Endothelial cell of umbilical vein (primary cell): ENCODE data around the gene ICE1. TPM values are rescaled to one million over a fixed set of nuclear protein-coding genes. Genes with fewer than 3 reads are reported as not detected.

Experiments used
- BruUV-seq: library from RNA; stranded (reverse); fragments of 400-500 nt; replicated peaks from 2 replicates; lab custom pipeline; 2021; lab: Mats Ljungman, UMichigan
- CTCF ChIA-PET: fragments of 300-600, 350-600 bp; sonication (Branson Sonifier 250); formaldehyde crosslinking; loops from one replicate; lab custom pipeline; 2021; ENCODE audit warnings: antibody characterized with exemption, inconsistent platforms; lab: Charles Lee
- POLR2A ChIA-PET: fragments of 300-600, 350-600 bp; sonication (Branson Sonifier 250); formaldehyde crosslinking; loops from one replicate; lab custom pipeline; 2021; ENCODE audit warnings: antibody characterized with exemption, inconsistent platforms; lab: Charles Lee
- DNase-seq: peaks from one replicate; pipeline ENCODE4 v3.0.0-alpha.2; 2011; ENCODE audit warnings: low read depth, low spot score
- FAIRE-seq: peaks from 2 replicates; lab custom pipeline; 2011; peaks lifted over from hg19 to GRCh38; lab: Jason Lieb, UNC
- H2AFZ ChIP-seq: 2 replicates; pipeline ENCODE4 v1.6.0; 2012; ENCODE audit warnings: low read depth, low read length, control low read depth, inconsistent platforms
- H3K27ac ChIP-seq: 2 replicates; pipeline ENCODE4 v1.5.1; 2011; ENCODE audit warnings: low read depth, mild to moderate bottlenecking, control low read depth, low read length, moderate library complexity; ENCODE audit not compliant: insufficient read depth
- H3K27me3 ChIP-seq, 2 experiments: 2 replicates each; pipeline versions ENCODE4 v1.6.0 to v1.6.1; 2011; ENCODE audit warnings: low read length in 2 of 2, mixed read lengths in 1 of 2; ENCODE audit not compliant: control insufficient read depth in 2 of 2, insufficient read depth in 2 of 2
- H3K36me3 ChIP-seq, 2 experiments: 2 replicates in 1 of 2; 3 replicates in 1 of 2; pipeline ENCODE4 v1.5.1; 2011; ENCODE audit warnings: low read length in 2 of 2, mild to moderate bottlenecking in 1 of 2, moderate library complexity in 1 of 2; ENCODE audit not compliant: control insufficient read depth in 2 of 2, insufficient read depth in 2 of 2; ENCODE audit errors: extremely low read depth in 1 of 2
- H3K4me1 ChIP-seq: 3 replicates; pipeline ENCODE4 v1.5.1; 2011; ENCODE audit warnings: mild to moderate bottlenecking, low read length; ENCODE audit not compliant: control insufficient read depth, insufficient read depth; ENCODE audit errors: extremely low read depth
- H3K4me2 ChIP-seq: 2 replicates; pipeline ENCODE4 v1.6.1; 2011; ENCODE audit warnings: low read length, control low read depth, mixed read lengths; ENCODE audit not compliant: insufficient read depth
- H3K4me3 ChIP-seq, 3 experiments: fragments of 200-600 bp in 1 of 3; sonication (generic), shearing (Covaris generic) in 1 of 3; replicated peaks in 1 of 3; 2 replicates each; pipeline ENCODE4 v1.5.1; 2011 to 2016; ENCODE audit warnings: control low read depth in 3 of 3, low read length in 3 of 3, mild to moderate bottlenecking in 2 of 3, inconsistent platforms in 1 of 3, low read depth in 1 of 3, moderate library complexity in 1 of 3; ENCODE audit not compliant: insufficient read depth in 1 of 3
- H3K79me2 ChIP-seq: 2 replicates; pipeline ENCODE4 v1.6.0; 2012; ENCODE audit warnings: low read length, inconsistent platforms; ENCODE audit not compliant: control insufficient read depth, insufficient read depth
- H3K9ac ChIP-seq: replicated peaks from 2 replicates; pipeline ENCODE3; 2011; ENCODE audit warnings: low read length, control low read depth; ENCODE audit not compliant: insufficient read depth; ENCODE audit errors: extremely low read depth
- H3K9me1 ChIP-seq: replicated peaks from 3 replicates; pipeline ENCODE4 v1.6.0; 2011; ENCODE audit warnings: mild to moderate bottlenecking, low read length; ENCODE audit not compliant: control insufficient read depth, insufficient read depth; ENCODE audit errors: extremely low read depth
- H3K9me3 ChIP-seq: replicated peaks from 2 replicates; pipeline ENCODE4 v1.5.1; 2012; ENCODE audit warnings: low read length, inconsistent platforms; ENCODE audit not compliant: control insufficient read depth, insufficient read depth
- H4K20me1 ChIP-seq: replicated peaks from 2 replicates; pipeline ENCODE3; 2011; ENCODE audit warnings: mild to moderate bottlenecking, low read length; ENCODE audit not compliant: control insufficient read depth, insufficient read depth; ENCODE audit errors: extremely low read depth
- CTCF ChIP-seq, 2 donors: IDR thresholded peaks; 1 replicate in 1 of 2; 2 replicates in 1 of 2; pipeline ENCODE4 v1.5.1; 2011; ENCODE audit warnings: low read length in 2 of 2, mild to moderate bottlenecking in 2 of 2, moderate library complexity in 2 of 2, control low read depth in 1 of 2, inconsistent platforms in 1 of 2, low read depth in 1 of 2; ENCODE audit not compliant: insufficient read depth in 1 of 2; ENCODE audit errors: extremely low read depth in 1 of 2
- EZH2 ChIP-seq: IDR thresholded peaks from 2 replicates; pipeline ENCODE4 v1.6.1; 2012; ENCODE audit warnings: borderline replicate concordance, low read depth, mild to moderate bottlenecking, moderate library complexity, low read length, inconsistent platforms; ENCODE audit not compliant: severe bottlenecking
- FOS ChIP-seq: IDR thresholded peaks from 2 replicates; pipeline ENCODE4 v1.6.1; 2011; ENCODE audit warnings: mild to moderate bottlenecking, low read length, moderate library complexity, borderline replicate concordance; ENCODE audit not compliant: insufficient read depth
- GATA2 ChIP-seq: IDR thresholded peaks from 2 replicates; pipeline ENCODE4 v1.7.0; 2011; ENCODE audit warnings: low read depth, mild to moderate bottlenecking, moderate library complexity, mixed read lengths, low read length; ENCODE audit not compliant: insufficient read length, insufficient read depth
- JUN ChIP-seq: IDR thresholded peaks from 2 replicates; pipeline ENCODE4 v1.6.1; 2011; ENCODE audit warnings: borderline replicate concordance, low read depth; ENCODE audit not compliant: insufficient read length, insufficient read depth
- MAX ChIP-seq: IDR thresholded peaks from 2 replicates; pipeline ENCODE4 v1.6.1; 2011; ENCODE audit not compliant: insufficient read depth, insufficient read length
- MYC ChIP-seq: IDR thresholded peaks from one replicate; pipeline ENCODE4 v1.6.1; 2011; ENCODE audit warnings: mild to moderate bottlenecking, low read depth, low read length
- POLR2A ChIP-seq: IDR thresholded peaks from 2 replicates; pipeline ENCODE4 v1.6.1; 2012; ENCODE audit warnings: low read depth, mild to moderate bottlenecking, control low read depth, low read length
- POLR2AphosphoS5 ChIP-seq: IDR thresholded peaks from 2 replicates; pipeline ENCODE4 v1.6.1; 2012; ENCODE audit warnings: low read depth, mild to moderate bottlenecking, control low read depth, low read length, moderate library complexity; ENCODE audit not compliant: insufficient read depth
- dilution Hi-C: fragments of 300-500 bp; cut with MboI; formaldehyde crosslinking; loops from one replicate; pipeline ENCODE4 v1.15.0; 2019; ENCODE audit warnings: low sequenced_read_pairs; ENCODE audit not compliant: extremely low pct_ligation_motif_present
- intact Hi-C: fragments of 100-400 bp; cut with micrococcal nuclease; formaldehyde crosslinking; loops from one replicate; pipeline ENCODE4 v1.10.0; 2022
- polyA plus RNA-seq, 4 experiments: library from polyadenylated mRNA; depleted of rRNA in 3 of 4; stranded (reverse) in 3 of 4; unstranded in 1 of 4; fragments of >200 nt; gene quantifications; 2 replicates each; pipeline versions ENCODE4 v1.2.1 to v1.2.3, GENCODE V29; 2011 to 2012; ENCODE audit warnings: missing spikeins in 1 of 4
- total RNA-seq: library from RNA; stranded (reverse); gene quantifications from 2 replicates; pipeline ENCODE4 v1.2.3, GENCODE V29; 2021

Gene ICE1
- total and polyA plus RNA-seq, 2 donors (not counting 3 experiments of a cell fraction or from before 2014, with no cell fraction given), result 8.8 to 29.1 TPM

- FAIRE-seq (no peak), DNase-seq (no peak)
- Histone ChIP-seq H3K36me3 (peaks cover 6 to 11% of the 10 kb centered on the region in 2 experiments), H3K9ac (no peak overlapping the region), H2AFZ (no peak overlapping the region), H3K4me1 (no peaks in the 10 kb centered on the region), H3K4me2 (no peak overlapping the region), H3K4me3 (no peak overlapping the region), H4K20me1 (no peaks in the 10 kb centered on the region), H3K27ac (no peak overlapping the region), H3K9me1 (no peaks in the 10 kb centered on the region), H3K79me2 (no peaks in the 10 kb centered on the region), H3K9me3 (no peaks in the 10 kb centered on the region), H3K27me3 (no peaks in the 10 kb centered on the region)
- dilution Hi-C loops, result no loop called here
- intact Hi-C loops, result no loop called here
- CTCF ChIA-PET, result no interaction called here
- POLR2A ChIA-PET, result no interaction called here
- BruUV-seq, result no TSS peak
- TF ChIP-seq GATA2, result no peak
- no peak for TF ChIP-seq FOS
- TF ChIP-seq CTCF (IDR thresholded peaks at IDR 0.05; ENCODE audit: extremely low read depth in 1 of 2, insufficient read depth in 1 of 2, low read depth in 1 of 2, low read length in 2 of 2), result no peak
- no peak for TF ChIP-seq EZH2
- TF ChIP-seq MYC, result no peak
- no peak for TF ChIP-seq MAX
- no peak for TF ChIP-seq POLR2A
- no peak for TF ChIP-seq POLR2AphosphoS5
- no peak for TF ChIP-seq JUN
These were observed 63.6 kb downstream of the ICE1 start for GRCh38 chr5:5486122-5486521.
